ENCODE data around the gene UFD1.

- TF ChIP-seq ZNF496 (CRISPR knock-in tag; IDR thresholded peaks at IDR 0.05; ENCODE audit: insufficient replicate concordance) (no peak), CTCF (CRISPR knock-in tag; IDR thresholded peaks at IDR 0.05) (no peak), TCF7 (IDR thresholded peaks at IDR 0.05; ENCODE audit: low read depth) (no peak), CEBPB (IDR thresholded peaks at IDR 0.05; ENCODE audit: borderline replicate concordance, low read depth, low read length) (no peak), REPIN1 (CRISPR knock-in tag; IDR thresholded peaks at IDR 0.05; ENCODE audit: borderline replicate concordance, low read depth) (no peak), POLR2AphosphoS5 (IDR thresholded peaks at IDR 0.05; ENCODE audit: low read depth, low read length) (no peak), SRY (CRISPR knock-in tag; IDR thresholded peaks at IDR 0.05) (no peak), ZFX (CRISPR knock-in tag; IDR thresholded peaks at IDR 0.05; ENCODE audit: low read depth) (no peak), PBX2 (CRISPR knock-in tag; IDR thresholded peaks at IDR 0.05) (no peak), PRMT3 (CRISPR knock-in tag; IDR thresholded peaks at IDR 0.05; ENCODE audit: borderline replicate concordance, low read depth) (no peak), HNF4A (CRISPR knock-in tag; IDR thresholded peaks at IDR 0.05) (no peak), ZNF574 (CRISPR knock-in tag; IDR thresholded peaks at IDR 0.05) (no peak)
Observed at GRCh38 chr22:19453718-19454117, 25.3 kb downstream of the UFD1 start.

Data from HepG2 (cell line).